ENCODE results near the gene ICAM1.

DNA sequence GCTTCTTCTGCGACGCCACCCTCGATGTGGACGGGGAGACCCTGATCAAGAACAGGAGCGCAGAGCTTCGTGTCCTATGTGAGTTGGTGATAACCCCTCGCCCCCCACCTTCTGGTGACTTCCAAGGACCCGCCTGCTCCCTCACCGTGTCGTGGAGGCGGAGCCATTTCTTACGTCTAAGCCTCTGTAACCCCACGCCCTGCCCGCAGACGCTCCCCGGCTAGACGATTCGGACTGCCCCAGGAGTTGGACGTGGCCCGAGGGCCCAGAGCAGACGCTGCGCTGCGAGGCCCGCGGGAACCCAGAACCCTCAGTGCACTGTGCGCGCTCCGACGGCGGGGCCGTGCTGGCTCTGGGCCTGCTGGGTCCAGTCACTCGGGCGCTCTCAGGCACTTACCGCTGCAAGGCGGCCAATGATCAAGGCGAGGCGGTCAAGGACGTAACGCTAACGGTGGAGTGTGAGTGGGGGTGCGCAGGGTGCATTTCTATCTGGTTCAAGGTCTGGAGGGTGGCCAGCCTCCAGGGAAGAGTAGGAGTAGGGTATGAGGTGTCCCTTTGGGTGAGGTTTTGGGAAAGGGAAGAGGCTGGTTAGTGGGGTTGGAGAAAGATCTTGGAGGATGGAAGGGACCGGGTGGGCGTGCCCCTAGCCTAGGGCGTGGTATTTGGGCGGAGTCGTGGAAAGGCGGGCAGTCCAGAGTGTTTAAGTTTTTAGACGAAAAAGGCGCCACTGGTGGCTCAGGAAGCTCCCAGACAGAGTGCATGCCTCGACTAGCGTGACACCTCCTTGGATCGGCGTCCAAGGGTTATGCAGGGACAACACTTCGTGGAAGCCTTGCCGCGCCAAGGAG is 22.1 kb downstream of the ICAM1 start:
- TF ChIP-seq POLR2A (IDR thresholded peaks at IDR 0.05), result no peak
- TF ChIP-seq CTCF (IDR thresholded peaks at IDR 0.05), result no peak

Data from vagina (tissue), 2 donors.